Measurements from ENCODE around the gene TPRX2.
"Not testable (repeated sequence)": the region's sequence is repeated elsewhere in the genome, so short reads cannot be mapped to it uniquely, and the experiment has no call there.

Gene TPRX2, protein sequence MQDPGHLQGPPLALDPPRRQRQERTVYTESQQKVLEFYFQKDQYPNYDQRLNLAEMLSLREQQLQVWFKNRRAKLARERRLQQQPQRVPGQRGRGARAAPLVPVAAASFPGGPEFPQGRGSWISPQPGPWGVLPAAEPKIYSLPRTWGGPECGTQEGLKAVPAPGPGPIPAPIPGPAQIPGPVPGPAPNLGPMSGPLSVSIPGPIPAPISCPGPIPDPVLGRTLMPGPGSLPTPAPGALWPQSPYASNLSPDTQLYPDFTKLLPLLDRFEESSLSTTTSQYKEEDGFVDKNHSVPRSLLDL

DNA sequence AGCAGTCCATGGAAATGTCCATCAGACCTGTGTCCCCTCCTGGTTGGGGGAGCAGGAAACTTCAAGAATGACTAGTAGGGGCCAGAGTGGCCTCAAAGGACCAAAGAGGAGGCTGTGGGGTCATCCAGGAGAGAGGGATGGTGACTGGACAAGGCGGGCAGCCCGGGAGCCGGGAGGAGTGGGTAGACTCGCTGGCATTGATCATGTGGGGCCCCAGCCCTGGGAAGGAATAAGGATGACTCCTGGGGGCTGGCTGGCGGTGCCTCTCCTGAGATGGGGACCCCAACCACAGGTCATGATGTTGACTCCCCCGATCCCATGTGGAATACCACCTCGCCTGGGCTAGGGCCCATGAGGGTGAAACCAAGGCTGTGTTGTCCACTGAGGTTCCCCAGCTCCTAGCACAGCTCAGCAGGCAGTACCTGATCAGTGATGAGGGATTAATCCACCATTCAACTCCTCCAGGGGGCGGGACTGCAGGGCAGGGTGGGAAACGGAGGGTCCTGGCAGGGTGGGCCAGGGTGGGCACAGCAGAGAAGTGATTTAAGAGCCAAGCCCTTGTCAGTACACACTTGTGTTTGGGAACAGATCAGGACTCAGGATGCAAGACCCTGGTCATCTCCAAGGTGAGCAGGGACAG, at the start of gene TPRX2:
TPRX2 (plus strand) TSS at position 590 of the 640 bp plus-strand sequence; CDS start at position 602, 12 bp downstream.
- H3K4me2 ChIP-seq, H3K36me3 ChIP-seq, H3K4me3 ChIP-seq, H3K4me1 ChIP-seq, H3K27ac ChIP-seq, H4K20me1 ChIP-seq, H3K27me3 ChIP-seq, H3K9ac ChIP-seq: not testable (repeated sequence)
- peaks cover 12% of the 10 kb centered on the region for H3K9me3 ChIP-seq

DNA sequence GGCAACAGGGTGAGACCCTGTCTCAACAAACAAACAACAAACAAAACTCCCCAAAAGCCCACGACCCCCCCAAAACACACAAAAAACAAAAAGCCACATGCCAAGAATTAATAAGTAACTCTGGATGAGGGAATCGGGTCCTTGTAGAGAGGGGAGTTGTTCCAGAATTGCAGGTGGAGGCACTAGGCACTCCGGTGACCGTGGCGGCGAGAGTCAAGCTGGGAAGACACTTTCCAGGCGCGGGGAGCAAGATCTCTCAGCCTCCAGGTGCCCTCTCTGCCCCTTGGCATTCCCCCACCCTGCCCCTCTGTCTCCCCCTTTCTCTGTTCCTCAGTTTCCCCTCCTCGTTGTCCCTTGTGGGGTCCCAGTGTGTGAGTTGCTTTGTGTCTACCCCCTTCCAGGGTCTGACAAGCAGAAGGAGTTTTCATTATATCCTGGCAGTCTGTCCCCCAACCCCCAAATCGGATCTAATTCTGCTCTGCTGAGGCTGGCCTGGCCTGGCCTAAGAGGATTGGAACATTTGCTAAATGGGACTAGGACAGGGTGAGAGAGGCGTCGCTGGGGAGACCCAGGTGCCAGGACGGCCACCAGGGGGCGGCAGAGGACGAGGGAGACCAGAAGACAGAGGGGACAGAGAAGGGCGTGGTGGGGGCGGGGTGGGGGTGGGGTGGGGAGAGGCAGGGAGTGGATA, 45.6 kb upstream of the TPRX2 start:
- no peak for TF ChIP-seq Cebpa-rat (IDR thresholded peaks at IDR 0.05)
- no peaks in the 10 kb centered on the region for H3K9me3 ChIP-seq
- no peak overlapping the region for H3K4me2 ChIP-seq
- no peaks in the 10 kb centered on the region for H4K20me1 ChIP-seq
- H3K36me3 ChIP-seq: no peaks in the 10 kb centered on the region
- no peak overlapping the region for H3K9ac ChIP-seq
- no peak overlapping the region for H3K4me3 ChIP-seq
- no peaks in the 10 kb centered on the region for H3K27me3 ChIP-seq
- no peaks in the 10 kb centered on the region for H3K4me1 ChIP-seq
- no peak overlapping the region for H3K27ac ChIP-seq

DNA sequence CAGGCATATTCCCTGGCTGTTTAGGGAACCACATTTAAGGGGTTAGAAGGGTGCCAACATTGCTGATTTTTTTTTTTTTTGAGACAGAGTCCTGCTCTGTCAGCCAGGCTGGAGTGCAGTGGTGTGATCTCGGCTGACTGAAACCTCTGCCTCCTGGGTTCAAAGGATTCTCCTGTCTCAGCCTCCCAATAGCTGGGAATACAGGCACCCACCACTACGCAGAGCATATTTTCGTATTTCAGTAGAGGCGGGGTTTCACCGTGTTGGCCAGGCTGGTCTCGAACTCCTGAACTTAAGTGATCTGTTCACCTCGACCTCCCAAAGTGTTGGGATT, 45.1 kb upstream of the TPRX2 start:
- Histone ChIP-seq H3K4me1 (no peaks in the 10 kb centered on the region), H3K36me3 (no peaks in the 10 kb centered on the region), H3K9ac (no peak overlapping the region), H3K4me3 (no peak overlapping the region), H3K27me3 (peaks cover under 1% of the 10 kb centered on the region; the same call in 1 of the 2 replicates), H3K4me2 (no peak overlapping the region), H3K27ac (no peak overlapping the region), H4K20me1 (no peaks in the 10 kb centered on the region), H3K9me3 (no peaks in the 10 kb centered on the region)
- TF ChIP-seq Cebpa-rat (IDR thresholded peaks at IDR 0.05): no peak

DNA sequence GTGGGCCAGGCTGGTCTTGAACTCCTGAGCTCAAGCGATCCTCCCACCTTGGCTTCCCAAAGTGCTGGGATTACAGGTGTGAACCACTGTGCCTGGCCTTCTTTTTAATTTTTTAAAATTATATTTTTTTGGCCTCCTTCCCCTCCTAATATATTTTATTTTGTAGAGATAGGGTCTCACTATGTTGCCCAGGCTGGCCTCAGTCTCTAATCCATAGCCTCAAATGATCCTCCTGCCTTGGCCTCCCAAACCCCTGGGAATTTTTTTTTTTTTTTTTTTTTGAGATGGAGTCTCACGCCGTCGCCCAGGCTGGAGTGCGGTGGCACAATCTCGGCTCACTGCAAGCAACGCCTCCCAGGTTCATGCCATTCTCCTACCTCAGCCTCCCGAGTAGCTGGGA, 42.8 kb upstream of the TPRX2 start:
- not testable (repeated sequence) for H3K4me1 ChIP-seq, H3K4me3 ChIP-seq, H4K20me1 ChIP-seq, H3K36me3 ChIP-seq, H3K4me2 ChIP-seq, H3K9me3 ChIP-seq, H3K9ac ChIP-seq, H3K27ac ChIP-seq
- H3K27me3 ChIP-seq: peaks cover 20% of the 10 kb centered on the region

DNA sequence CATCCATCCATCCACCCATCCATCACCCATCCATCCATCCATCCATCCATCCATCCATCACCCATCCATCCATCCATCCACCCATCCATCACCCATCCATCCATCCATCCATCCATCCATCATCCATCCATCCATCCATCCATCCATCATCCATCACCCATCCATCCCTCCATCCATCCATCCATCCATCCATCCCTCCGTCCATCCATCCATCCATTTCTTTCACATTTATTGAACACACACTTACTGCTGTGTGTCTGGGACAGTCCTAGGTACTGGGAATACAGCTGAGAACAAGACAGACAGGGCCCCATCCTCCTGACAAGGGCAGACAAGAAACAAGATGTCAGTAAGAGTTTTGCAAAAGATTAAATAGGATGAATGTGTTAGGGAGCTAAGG, 40.8 kb upstream of the TPRX2 start:
- H3K9ac ChIP-seq: not testable (repeated sequence)
- peaks cover 24% of the 10 kb centered on the region for H3K27me3 ChIP-seq

DNA sequence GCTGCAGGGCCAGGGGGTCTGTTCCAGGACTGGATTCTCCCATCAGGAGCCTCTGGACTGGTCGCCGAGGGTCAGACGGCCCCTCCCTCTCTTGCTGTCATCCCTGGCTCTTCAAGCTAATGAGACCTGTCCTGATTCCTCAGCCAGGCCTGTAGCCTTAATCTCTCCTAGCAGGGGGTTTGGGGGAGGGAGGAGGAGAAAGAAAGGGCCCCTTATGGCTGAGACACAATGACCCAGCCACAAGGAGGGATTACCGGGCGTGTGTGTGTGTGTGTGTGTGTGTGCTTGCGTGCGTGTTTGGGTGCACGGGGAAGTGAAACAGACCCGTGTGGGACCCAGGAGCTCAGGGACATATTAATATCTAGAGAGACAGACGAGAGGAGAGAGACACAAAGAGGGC, 39.2 kb upstream of the TPRX2 start:
- H3K4me2 ChIP-seq: peak overlapping the region; percentile 24; the same call in 1 of the 2 replicates
- H4K20me1 ChIP-seq: no peaks in the 10 kb centered on the region
- no peaks in the 10 kb centered on the region for H3K36me3 ChIP-seq
- H3K4me3 ChIP-seq: no peak overlapping the region
- H3K27ac ChIP-seq: no peak overlapping the region
- no peak for TF ChIP-seq Cebpa-rat (IDR thresholded peaks at IDR 0.05)
- peaks cover 24% of the 10 kb centered on the region for H3K27me3 ChIP-seq
- H3K9ac ChIP-seq: no peak overlapping the region
- no peaks in the 10 kb centered on the region for H3K4me1 ChIP-seq
- H3K9me3 ChIP-seq: no peaks in the 10 kb centered on the region

More for the DNA sequence above, 40.8 kb upstream of the TPRX2 start:
- not testable (repeated sequence) for H3K4me3 ChIP-seq, H3K27ac ChIP-seq, H4K20me1 ChIP-seq, H3K36me3 ChIP-seq, H3K4me1 ChIP-seq, H3K4me2 ChIP-seq, H3K9me3 ChIP-seq

DNA sequence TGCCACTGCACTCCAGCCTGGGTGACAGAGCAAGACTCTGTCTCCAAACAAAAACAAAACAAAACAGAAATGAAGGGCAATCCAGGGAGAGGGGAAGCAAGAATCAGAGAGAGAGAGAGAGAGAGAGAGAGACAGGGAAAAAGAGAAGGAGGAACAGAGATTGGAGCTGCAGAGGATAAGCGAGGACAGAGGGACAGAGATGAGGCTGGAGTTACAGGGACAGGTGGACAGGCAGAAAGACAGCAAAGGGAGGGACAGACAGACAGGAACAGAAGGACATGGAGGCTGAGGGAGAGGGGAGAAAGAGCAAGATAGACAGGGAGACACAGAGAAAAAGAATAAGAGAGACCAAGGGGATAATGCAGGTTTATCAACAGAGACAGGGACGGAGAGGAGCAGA, 38.6 kb upstream of the TPRX2 start:
- Histone ChIP-seq H3K9me3 (no peaks in the 10 kb centered on the region), H4K20me1 (no peaks in the 10 kb centered on the region), H3K36me3 (no peaks in the 10 kb centered on the region), H3K4me2 (no peak overlapping the region), H3K4me3 (no peak overlapping the region), H3K9ac (no peak overlapping the region), H3K27ac (no peak overlapping the region), H3K27me3 (peaks cover 24% of the 10 kb centered on the region), H3K4me1 (no peaks in the 10 kb centered on the region)
- TF ChIP-seq Cebpa-rat (IDR thresholded peaks at IDR 0.05): no peak

DNA sequence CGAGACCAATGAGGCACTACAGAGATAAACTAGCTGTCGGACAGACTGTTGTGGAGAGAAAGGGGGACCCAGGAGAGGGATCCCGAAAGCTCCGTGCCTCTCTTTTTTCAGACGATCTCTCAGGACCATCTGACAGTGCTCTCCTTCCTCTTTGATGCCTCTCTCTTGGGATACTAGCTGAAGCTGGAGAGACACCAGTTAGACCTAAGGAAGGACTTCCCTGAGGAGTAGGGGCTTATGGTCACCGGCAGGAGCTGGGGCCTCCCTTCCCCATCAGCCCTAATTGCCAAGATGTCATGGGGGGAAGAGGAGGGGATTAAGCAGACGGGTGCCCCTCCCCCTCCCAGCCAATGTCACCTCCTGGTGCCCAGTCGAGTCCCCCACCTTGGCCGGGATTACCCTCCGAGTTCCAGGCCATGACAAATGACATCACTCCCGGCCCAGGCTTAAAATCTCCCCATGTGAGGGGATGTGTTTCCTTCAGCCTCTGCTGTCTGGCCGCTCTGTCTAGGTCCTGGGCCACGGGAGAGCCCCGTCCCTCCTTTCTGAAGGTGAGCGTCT, 37.5 kb upstream of the TPRX2 start, which contains the start of gene CRX:
CRX (plus strand) TSS at position 478 of the 561 bp plus-strand sequence. CDS start 12,507 bp downstream, outside the sequence.
- no peak within 1 kb of the TSS for H3K9ac ChIP-seq
- no peak within 1 kb of the TSS for H3K27ac ChIP-seq
- H3K4me3 ChIP-seq: no peak within 1 kb of the TSS
- H3K4me1 ChIP-seq: no peaks in the 10 kb centered on the region
- no peaks in the 10 kb centered on the region for H3K9me3 ChIP-seq
- TF ChIP-seq Cebpa-rat (IDR thresholded peaks at IDR 0.05): no peak
- no peaks in the 10 kb centered on the region for H4K20me1 ChIP-seq
- H3K27me3 ChIP-seq: peaks cover 24% of the 10 kb centered on the region
- no peak within 1 kb of the TSS for H3K4me2 ChIP-seq
- H3K36me3 ChIP-seq: no peaks in the 10 kb centered on the region

DNA sequence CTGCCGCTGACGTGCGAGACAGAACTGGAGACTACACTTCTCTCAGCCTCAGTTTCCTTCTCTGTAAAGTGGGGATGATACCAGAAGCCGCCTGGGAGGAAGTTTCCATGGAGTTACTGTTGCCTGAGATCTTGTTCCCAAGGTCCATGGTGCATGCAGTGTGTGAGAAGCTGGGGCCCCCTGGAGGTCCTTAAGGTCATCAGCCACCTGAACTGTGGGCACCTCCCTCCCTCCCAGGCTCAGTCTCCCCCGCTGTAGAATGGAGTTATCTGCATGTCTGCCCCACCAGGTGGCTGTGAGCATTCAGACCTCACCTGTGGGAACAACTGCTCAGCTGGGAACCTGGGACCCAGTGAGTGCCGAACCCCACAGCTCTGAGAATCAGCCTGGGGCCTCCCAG, 34.6 kb upstream of the TPRX2 start:
- no peak overlapping the region for H3K4me3 ChIP-seq
- H3K9me3 ChIP-seq: no peaks in the 10 kb centered on the region
- H3K4me2 ChIP-seq: no peak overlapping the region
- H3K27ac ChIP-seq: no peak overlapping the region
- no peaks in the 10 kb centered on the region for H3K4me1 ChIP-seq
- no peaks in the 10 kb centered on the region for H3K36me3 ChIP-seq
- no peak overlapping the region for H3K9ac ChIP-seq
- no peaks in the 10 kb centered on the region for H4K20me1 ChIP-seq
- peaks cover 19% of the 10 kb centered on the region for H3K27me3 ChIP-seq
- no peak for TF ChIP-seq Cebpa-rat (IDR thresholded peaks at IDR 0.05)

DNA sequence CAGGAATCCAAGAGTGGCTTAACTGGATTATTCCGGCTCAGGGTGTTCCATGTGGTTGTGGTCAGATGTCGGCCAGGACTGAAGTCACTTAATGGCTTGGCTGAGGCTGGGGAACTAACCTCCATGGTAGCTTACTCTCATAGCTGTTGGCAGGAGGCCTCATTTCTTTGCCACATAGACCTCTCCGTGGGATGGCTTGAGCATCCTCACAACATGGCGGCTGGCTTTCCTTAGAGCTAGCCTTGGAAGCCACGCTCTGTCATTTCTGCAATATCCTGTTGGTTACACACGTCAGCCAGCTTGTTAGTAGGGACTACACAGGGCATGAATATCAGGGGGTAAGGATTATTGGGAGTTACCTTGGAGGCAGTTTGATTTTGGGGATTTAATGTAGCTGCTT, 32.2 kb upstream of the TPRX2 start:
- no peaks in the 10 kb centered on the region for H4K20me1 ChIP-seq
- no peak overlapping the region for H3K4me3 ChIP-seq
- no peaks in the 10 kb centered on the region for H3K4me1 ChIP-seq
- H3K36me3 ChIP-seq: no peaks in the 10 kb centered on the region
- no peak overlapping the region for H3K4me2 ChIP-seq
- no peak overlapping the region for H3K9ac ChIP-seq
- TF ChIP-seq Cebpa-rat (IDR thresholded peaks at IDR 0.05): no peak
- no peak overlapping the region for H3K27ac ChIP-seq
- no peaks in the 10 kb centered on the region for H3K27me3 ChIP-seq
- no peaks in the 10 kb centered on the region for H3K9me3 ChIP-seq

All from BLaER1 (cell line).